ENCODE results near the gene NUDT5. TPM values are rescaled to one million over a fixed set of nuclear protein-coding genes. Genes with fewer than 3 reads are reported as not detected.
"Not testable (repeated sequence)": the region's sequence is repeated elsewhere in the genome, so short reads cannot be mapped to it uniquely, and the experiment has no call there.

NUDT5 gene
- total RNA-seq, 2 donors from 2014 or later, result 102 to 126 TPM

DNA sequence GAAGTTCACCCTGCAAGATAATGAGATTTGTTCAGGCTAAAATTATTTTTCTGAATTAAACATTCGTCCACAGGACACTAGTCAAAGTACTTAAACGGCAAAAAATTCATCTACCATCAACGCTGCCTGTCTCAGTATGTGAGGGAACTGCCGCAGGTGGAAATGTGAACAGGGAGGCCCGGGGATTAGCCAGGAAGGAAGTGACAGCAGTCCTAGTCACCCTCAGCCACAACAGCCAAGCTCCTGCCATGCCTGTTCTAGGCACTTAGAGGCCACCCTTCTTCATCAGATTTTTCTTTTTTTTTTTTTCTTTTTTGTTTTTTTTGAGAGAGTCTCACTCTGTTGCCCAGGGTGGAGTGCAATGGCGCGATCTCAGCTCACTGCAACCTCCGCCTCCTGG is 9.4 kb downstream of the NUDT5 start:
- ATAC-seq (peak in 1 of 2 donors; percentile 68), DNase-seq (ENCODE audit: low spot score in 2 of 2) (no peak)
- Mint-ChIP-seq H3K36me3 (peaks cover 16 to 44% of the 10 kb centered on the region in 2 donors), H3K9me3 (no peaks in the 10 kb centered on the region), H3K27ac (peak overlapping the region; percentile 62 to 78)

DNA sequence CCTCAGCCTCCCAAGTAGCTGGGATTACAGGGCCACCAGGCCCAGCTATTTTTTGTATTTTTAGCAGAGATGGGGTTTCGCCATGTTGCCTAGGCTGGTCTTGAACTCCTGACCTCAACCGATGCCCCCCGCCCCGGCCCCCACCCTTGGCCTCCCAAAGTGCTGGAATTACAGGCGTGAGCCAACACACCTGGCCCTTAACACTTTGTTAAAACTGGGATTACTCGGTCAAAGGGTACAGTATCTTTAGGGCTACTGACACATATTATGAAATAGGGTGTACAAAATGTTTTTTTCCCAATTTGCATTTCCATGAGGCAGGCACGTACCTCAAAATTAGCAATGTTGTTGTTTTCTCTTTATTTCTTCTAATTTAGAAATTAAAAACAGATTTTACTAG is 11.5 kb downstream of the NUDT5 start:
- Mint-ChIP-seq H3K36me3 (peaks cover 16 to 44% of the 10 kb centered on the region in 2 donors), H3K27ac (no peak overlapping the region), H3K9me3 (no peaks in the 10 kb centered on the region)
- ATAC-seq (no peak), DNase-seq (ENCODE audit: low spot score in 2 of 2) (no peak)

GRCh38 chr10:12181065-12181775 is 14.5 kb downstream of the NUDT5 start:
- Mint-ChIP-seq H3K9me3 (no peaks in the 10 kb centered on the region), H3K36me3 (peaks cover 12 to 29% of the 10 kb centered on the region in 2 donors), H3K27ac (peak overlapping the region; percentile 79 to 84)
- DNase-seq (ENCODE audit: low spot score in 2 of 2) (peak; percentile 45 to 83), ATAC-seq (peak; percentile 99)

DNA sequence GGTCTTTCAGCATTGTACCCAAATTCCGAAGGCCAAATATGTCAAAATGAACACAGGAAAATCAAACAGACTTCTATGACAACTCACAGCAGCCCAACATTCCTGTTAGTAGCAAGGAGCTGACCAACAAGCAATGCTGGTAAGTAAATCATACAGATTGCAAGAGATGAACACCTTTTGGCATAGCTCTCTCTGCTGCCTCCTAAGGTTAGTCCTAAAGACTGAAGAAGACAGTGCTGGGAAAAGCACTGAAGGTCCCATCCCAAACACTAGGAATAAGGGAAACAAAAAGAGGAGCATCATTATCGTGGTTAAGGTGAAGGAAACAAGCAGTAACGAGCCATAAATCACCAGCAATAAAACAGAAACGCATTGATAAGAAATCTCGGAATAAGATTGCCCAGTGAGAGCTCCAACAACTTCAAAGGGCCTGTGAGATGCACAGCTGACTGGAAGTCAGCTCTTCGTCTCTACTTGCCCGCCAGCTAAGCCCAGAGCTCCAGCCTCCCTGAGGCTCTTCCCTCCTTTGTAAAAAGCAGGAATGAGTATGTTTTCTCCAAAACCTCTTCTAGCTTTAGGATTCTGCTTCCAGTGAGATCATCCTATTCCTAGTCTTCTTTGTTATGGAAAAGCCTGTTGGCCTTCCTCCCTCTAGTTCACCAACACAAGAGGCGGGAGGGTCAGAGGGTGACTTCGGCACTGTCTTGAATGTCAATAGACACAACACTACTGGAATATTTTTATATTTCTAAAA is 15.3 kb downstream of the NUDT5 start:
- Mint-ChIP-seq H3K27ac (peak overlapping the region; percentile 79 to 84), H3K36me3 (peaks cover 12 to 21% of the 10 kb centered on the region in 2 donors), H3K9me3 (no peaks in the 10 kb centered on the region)
- ATAC-seq, result no peak
- no peak for DNase-seq (ENCODE audit: low spot score in 2 of 2)

- peak overlapping the region in 1 of 2 donors; percentile 84 for H3K27ac Mint-ChIP-seq
- no peak for ATAC-seq
- H3K9me3 Mint-ChIP-seq, result no peaks in the 10 kb centered on the region
- no peak for DNase-seq (ENCODE audit: low spot score in 2 of 2)
- peaks cover 12 to 14% of the 10 kb centered on the region in 2 donors for H3K36me3 Mint-ChIP-seq
Measured at GRCh38 chr10:12179606-12180170, 16.0 kb downstream of the NUDT5 start.

DNA sequence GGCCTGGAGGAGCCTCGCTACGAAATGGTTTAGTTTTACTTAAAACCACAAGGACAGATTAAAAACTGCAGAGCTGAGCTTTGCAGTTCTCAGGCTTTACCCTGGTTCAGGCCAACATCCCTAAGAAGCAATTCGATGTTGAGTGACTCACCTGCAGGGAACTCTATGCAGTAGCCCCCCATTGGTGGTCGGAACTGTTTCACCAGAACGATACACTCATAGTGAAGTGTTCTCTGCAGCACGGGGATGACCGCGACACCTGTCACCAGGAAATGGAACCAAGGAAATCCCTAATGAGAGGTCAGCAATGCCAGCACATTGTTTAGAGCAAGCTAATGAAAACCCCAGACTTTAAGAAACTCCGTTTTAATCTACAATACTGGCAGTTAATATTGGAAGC is 18.0 kb downstream of the NUDT5 start:
- H3K27ac Mint-ChIP-seq, result no peak overlapping the region
- H3K9me3 Mint-ChIP-seq, result no peaks in the 10 kb centered on the region
- DNase-seq (ENCODE audit: low spot score in 2 of 2), result no peak
- H3K36me3 Mint-ChIP-seq, result peaks cover 16 to 18% of the 10 kb centered on the region in 2 donors
- ATAC-seq, result peak in 1 of 2 donors; percentile 22

- not testable (repeated sequence) for ATAC-seq; H3K9me3 Mint-ChIP-seq; DNase-seq (ENCODE audit: low spot score in 2 of 2)
- Mint-ChIP-seq H3K36me3 (peaks cover 15 to 17% of the 10 kb centered on the region in 2 donors), H3K27ac (peak overlapping the region in 1 of 2 donors; percentile 44)
Measured at GRCh38 chr10:12171512-12171911, 24.2 kb downstream of the NUDT5 start.

GRCh38 chr10:12165999-12166775 is 29.5 kb downstream of the NUDT5 start:
- DNase-seq (ENCODE audit: low spot score in 2 of 2) (no peak), ATAC-seq (no peak)
- Mint-ChIP-seq H3K27ac (peak overlapping the region; percentile 1 to 87), H3K36me3 (peaks cover 5 to 13% of the 10 kb centered on the region in 2 donors), H3K9me3 (no peaks in the 10 kb centered on the region)

DNA sequence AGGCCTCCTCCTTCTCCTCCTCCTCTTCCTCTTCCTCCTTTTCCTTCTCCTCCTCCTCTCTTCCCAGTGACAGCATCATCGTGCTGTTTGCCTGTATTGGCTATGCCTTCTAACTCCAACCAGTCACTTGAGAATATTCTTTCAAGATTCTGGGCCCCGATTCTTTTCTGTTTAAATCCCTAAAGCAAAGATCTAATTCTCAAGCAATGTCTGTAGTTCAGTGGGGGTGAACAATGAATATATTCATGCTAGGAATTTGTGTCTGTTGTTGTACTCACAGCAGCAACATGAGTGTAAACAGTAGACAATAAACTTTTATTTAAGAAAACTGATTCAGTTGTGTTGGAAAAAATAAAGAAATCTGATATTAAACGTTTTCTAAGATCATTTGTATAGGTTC is 30.7 kb downstream of the NUDT5 start:
- peaks cover 5 to 15% of the 10 kb centered on the region in 2 donors for H3K36me3 Mint-ChIP-seq
- peak overlapping the region; percentile 13 to 70 for H3K27ac Mint-ChIP-seq

DNA sequence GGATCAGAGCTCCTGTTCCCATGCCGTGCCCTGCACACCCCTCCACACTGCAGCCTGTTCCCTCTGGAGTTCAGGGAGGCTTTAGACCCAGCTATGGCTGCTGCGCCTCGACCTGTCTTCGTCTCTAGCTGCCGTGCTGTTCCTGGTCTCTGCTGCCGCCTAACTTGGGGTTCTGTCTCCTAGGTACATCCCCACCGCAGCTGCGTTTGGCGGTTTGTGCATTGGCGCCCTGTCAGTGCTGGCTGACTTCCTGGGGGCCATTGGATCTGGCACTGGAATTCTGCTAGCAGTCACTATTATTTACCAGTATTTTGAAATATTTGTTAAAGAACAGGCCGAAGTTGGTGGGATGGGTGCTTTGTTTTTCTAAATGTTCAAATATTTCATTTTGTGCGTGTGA is 31.6 kb downstream of the NUDT5 start:
- DNase-seq (ENCODE audit: low spot score in 2 of 2), result no peak

More for the DNA sequence above, 30.7 kb downstream of the NUDT5 start:
- no peak for ATAC-seq
- DNase-seq (ENCODE audit: low spot score in 2 of 2), result no peak
- no peaks in the 10 kb centered on the region for H3K9me3 Mint-ChIP-seq

GRCh38 chr10:12162927-12163326 is 32.8 kb downstream of the NUDT5 start:
- ATAC-seq (no peak), DNase-seq (ENCODE audit: low spot score in 2 of 2) (no peak)
- peak overlapping the region in 1 of 2 donors; percentile 27 for H3K27ac Mint-ChIP-seq
- H3K9me3 Mint-ChIP-seq, result no peaks in the 10 kb centered on the region
- peaks cover 0 to 20% of the 10 kb centered on the region in 2 donors for H3K36me3 Mint-ChIP-seq

More for the DNA sequence above, 31.6 kb downstream of the NUDT5 start:
- Mint-ChIP-seq H3K36me3 (peaks cover 2 to 19% of the 10 kb centered on the region in 2 donors), H3K9me3 (no peaks in the 10 kb centered on the region), H3K27ac (peak overlapping the region; percentile 13 to 36)
- no peak for ATAC-seq

DNA sequence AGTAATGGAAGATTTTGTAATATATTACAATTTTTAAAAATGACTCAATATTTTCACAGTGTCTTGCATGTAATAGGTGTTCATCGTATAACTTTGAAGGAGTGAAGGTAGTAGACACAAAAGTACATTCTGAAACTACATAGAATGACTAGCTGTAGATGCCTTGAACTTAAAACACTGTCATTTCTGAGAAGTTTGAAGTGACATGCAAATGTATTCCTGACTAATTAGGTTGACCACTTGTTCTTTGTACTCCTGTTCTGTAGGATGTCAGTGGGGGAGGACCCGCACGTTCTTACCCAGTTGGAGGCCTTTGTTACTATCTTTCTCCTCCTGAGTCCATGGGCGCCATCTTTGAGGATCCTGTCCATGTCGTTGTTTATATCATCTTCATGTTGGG is 35.0 kb downstream of the NUDT5 start:
- H3K36me3 Mint-ChIP-seq, result peaks cover 0 to 22% of the 10 kb centered on the region in 2 donors
- DNase-seq (ENCODE audit: low spot score in 2 of 2), result no peak
- peak overlapping the region in 1 of 2 donors; percentile 63 for H3K27ac Mint-ChIP-seq
- no peaks in the 10 kb centered on the region for H3K9me3 Mint-ChIP-seq
- peak; percentile 62 to 82 for ATAC-seq

GRCh38 chr10:12158111-12158510 is 37.6 kb downstream of the NUDT5 start:
- Mint-ChIP-seq H3K27ac (peak overlapping the region in 1 of 2 donors; percentile 2), H3K36me3 (peaks cover 0 to 12% of the 10 kb centered on the region in 2 donors), H3K9me3 (no peaks in the 10 kb centered on the region)
- no peak for ATAC-seq
- no peak for DNase-seq (ENCODE audit: low spot score in 2 of 2)

DNA sequence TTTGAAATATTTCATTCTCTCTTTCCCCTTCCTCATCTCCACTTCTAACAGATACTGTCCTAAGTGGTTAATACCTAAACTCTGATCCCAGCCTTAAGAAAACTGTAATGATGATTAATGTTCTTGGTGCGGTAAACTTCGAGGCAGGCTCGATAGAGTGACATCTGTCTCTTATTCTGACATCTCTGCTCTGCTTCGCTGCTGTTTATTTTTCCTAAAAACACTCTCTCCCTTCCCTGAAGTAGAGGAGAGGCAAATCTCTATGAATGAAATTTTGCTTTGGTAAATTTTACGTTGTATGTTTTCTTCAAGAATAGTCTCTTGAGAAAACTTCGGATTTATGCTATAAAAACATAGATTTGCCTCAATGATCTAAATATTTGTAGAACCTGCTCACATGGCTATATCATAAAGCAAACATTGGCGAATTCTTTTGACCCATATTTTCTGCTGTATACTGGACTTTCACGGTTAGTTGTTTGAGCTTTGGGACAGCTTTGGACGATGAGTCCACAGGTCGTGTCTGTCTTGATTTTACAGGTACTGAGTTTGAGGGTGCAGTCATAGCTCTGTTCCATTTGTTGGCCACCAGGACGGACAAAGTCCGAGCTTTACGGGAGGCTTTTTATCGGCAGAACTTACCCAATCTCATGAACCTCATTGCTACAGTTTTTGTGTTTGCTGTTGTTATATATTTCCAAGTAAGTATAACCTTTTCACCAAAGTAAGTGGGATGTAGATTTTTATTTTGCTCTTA is 39.1 kb downstream of the NUDT5 start:
- DNase-seq (ENCODE audit: low spot score in 2 of 2) (no peak), ATAC-seq (no peak)
- Mint-ChIP-seq H3K9me3 (no peaks in the 10 kb centered on the region), H3K27ac (peak overlapping the region in 1 of 2 donors; percentile 59), H3K36me3 (peaks cover 0 to 12% of the 10 kb centered on the region in 2 donors)

GRCh38 chr10:12154516-12154915 is 41.2 kb downstream of the NUDT5 start:
- Mint-ChIP-seq H3K36me3 (peaks cover 0 to 15% of the 10 kb centered on the region in 2 donors), H3K9me3 (no peaks in the 10 kb centered on the region), H3K27ac (peak overlapping the region; percentile 17 to 56)
- DNase-seq (ENCODE audit: low spot score in 2 of 2), result no peak
- ATAC-seq, result no peak

GRCh38 chr10:12150163-12150562 is 45.5 kb downstream of the NUDT5 start:
- Mint-ChIP-seq H3K36me3 (peaks cover 0 to 23% of the 10 kb centered on the region in 2 donors), H3K27ac (no peak overlapping the region), H3K9me3 (no peaks in the 10 kb centered on the region)
- DNase-seq (ENCODE audit: low spot score in 2 of 2) (no peak), ATAC-seq (no peak)
